Neuronal stem cell (in vitro differentiated cells): ENCODE results near the gene NRF1.

Source experiments
- DNase-seq: peaks from one replicate; pipeline ENCODE4 v3.0.0-alpha.2; 2013; ENCODE audit warnings: low spot score
- H2AFZ ChIP-seq: one replicate; pipeline ENCODE4 v1.6.1; 2013; ENCODE audit warnings: mild to moderate bottlenecking, low read length, inconsistent platforms
- H2AK5ac ChIP-seq: 2 replicates; pipeline ENCODE4 v1.6.1; 2013; ENCODE audit warnings: low read depth, mild to moderate bottlenecking, inconsistent platforms, low read length, moderate library complexity, mixed read lengths
- H2BK120ac ChIP-seq: 2 replicates; pipeline ENCODE4 v1.6.1; 2013; ENCODE audit warnings: low read depth, mild to moderate bottlenecking, inconsistent platforms, low read length, moderate library complexity, mixed read lengths
- H2BK12ac ChIP-seq: one replicate; pipeline ENCODE4 v1.6.1; 2013; ENCODE audit warnings: low read length, inconsistent platforms
- H2BK15ac ChIP-seq: 2 replicates; pipeline ENCODE4 v1.6.1; 2013; ENCODE audit warnings: mild to moderate bottlenecking, low read length, inconsistent platforms, mixed read lengths
- H2BK5ac ChIP-seq: one replicate; pipeline ENCODE4 v1.6.1; 2013; ENCODE audit warnings: inconsistent platforms, mild to moderate bottlenecking, low read length, moderate library complexity
- H3K14ac ChIP-seq: one replicate; pipeline ENCODE4 v1.6.1; 2013; ENCODE audit warnings: low read length, inconsistent platforms
- H3K18ac ChIP-seq: 2 replicates; pipeline ENCODE4 v1.6.1; 2013; ENCODE audit warnings: low read length, inconsistent platforms
- H3K23ac ChIP-seq: 2 replicates; pipeline ENCODE4 v1.6.1; 2013; ENCODE audit warnings: low read depth, mild to moderate bottlenecking, mixed read lengths, low read length, inconsistent platforms; ENCODE audit not compliant: poor library complexity
- H3K27ac ChIP-seq: replicated peaks from 3 replicates; pipeline ENCODE4 v1.5.1; 2013; ENCODE audit warnings: low read length, inconsistent platforms
- H3K27me3 ChIP-seq, 3 experiments: 2 replicates each; pipeline ENCODE4 v1.6.1; 2013; ENCODE audit warnings: low read length in 3 of 3, mild to moderate bottlenecking in 2 of 3, inconsistent platforms in 1 of 3, low read depth in 1 of 3, mixed read lengths in 1 of 3, moderate library complexity in 1 of 3; ENCODE audit not compliant: control insufficient read depth in 3 of 3, insufficient read depth in 3 of 3
- H3K36me3 ChIP-seq, 2 donors: replicated peaks in 1 of 2; 2 replicates each; pipeline ENCODE4 v1.6.1; 2013; ENCODE audit warnings: low read length in 2 of 2; ENCODE audit not compliant: control insufficient read depth in 2 of 2, insufficient read depth in 2 of 2
- H3K4ac ChIP-seq: 2 replicates; pipeline ENCODE4 v1.6.1; 2013; ENCODE audit warnings: inconsistent platforms, mild to moderate bottlenecking, low read length, moderate library complexity
- H3K4me1 ChIP-seq, 2 donors: 1 replicate in 1 of 2; 2 replicates in 1 of 2; pipeline ENCODE4 v1.6.1; 2013; ENCODE audit warnings: low read length in 2 of 2, low read depth in 1 of 2; ENCODE audit not compliant: control insufficient read depth in 2 of 2, insufficient read depth in 1 of 2
- H3K4me2 ChIP-seq: one replicate; pipeline ENCODE4 v1.6.1; 2013; ENCODE audit warnings: mild to moderate bottlenecking, low read length, inconsistent platforms; ENCODE audit not compliant: insufficient read depth, poor library complexity, severe bottlenecking
- H3K4me3 ChIP-seq, 2 donors: 2 replicates each; pipeline ENCODE4 v1.5.1; 2013; ENCODE audit warnings: low read length in 2 of 2, mild to moderate bottlenecking in 2 of 2, inconsistent platforms in 1 of 2, moderate library complexity in 1 of 2
- H3K79me1 ChIP-seq: one replicate; pipeline ENCODE4 v1.6.1; 2013; ENCODE audit warnings: low read depth, mild to moderate bottlenecking, inconsistent platforms, low read length, moderate library complexity
- H3K9ac ChIP-seq: one replicate; pipeline ENCODE4 v1.6.1; 2013; ENCODE audit warnings: mild to moderate bottlenecking, low read depth, low read length, inconsistent platforms; ENCODE audit not compliant: poor library complexity
- H3K9me3 ChIP-seq, 2 donors: replicated peaks in 1 of 2; 2 replicates each; pipeline versions ENCODE3 to v1.6.1; 2013; ENCODE audit warnings: low read length in 2 of 2, mild to moderate bottlenecking in 2 of 2, inconsistent platforms in 1 of 2, low read depth in 1 of 2, mixed read lengths in 1 of 2, moderate library complexity in 1 of 2; ENCODE audit not compliant: control insufficient read depth in 2 of 2, insufficient read depth in 1 of 2
- H4K8ac ChIP-seq: one replicate; pipeline ENCODE4 v1.6.1; 2013; ENCODE audit warnings: low read depth, mild to moderate bottlenecking, inconsistent platforms, low read length, moderate library complexity
- H4K91ac ChIP-seq: one replicate; pipeline ENCODE4 v1.6.1; 2013; ENCODE audit warnings: low read length, low read depth, mild to moderate bottlenecking, inconsistent platforms; ENCODE audit not compliant: poor library complexity
- WGBS, 2 donors: extraction: QIAGEN DNeasy Blood & Tissue Kit; methylation state at CpG; one replicate each; pipeline ENCODE4 v1.1.7; 2013; ENCODE audit warnings: missing lambda C conversion rate in 2 of 2, mixed read lengths in 1 of 2; ENCODE audit not compliant: insufficient read length in 2 of 2, insufficient replicate concordance in 1 of 2; ENCODE audit errors: extremely low coverage in 2 of 2; 5-methylcytosine and 5-hydroxymethylcytosine counted together

NRF1 gene

DNA sequence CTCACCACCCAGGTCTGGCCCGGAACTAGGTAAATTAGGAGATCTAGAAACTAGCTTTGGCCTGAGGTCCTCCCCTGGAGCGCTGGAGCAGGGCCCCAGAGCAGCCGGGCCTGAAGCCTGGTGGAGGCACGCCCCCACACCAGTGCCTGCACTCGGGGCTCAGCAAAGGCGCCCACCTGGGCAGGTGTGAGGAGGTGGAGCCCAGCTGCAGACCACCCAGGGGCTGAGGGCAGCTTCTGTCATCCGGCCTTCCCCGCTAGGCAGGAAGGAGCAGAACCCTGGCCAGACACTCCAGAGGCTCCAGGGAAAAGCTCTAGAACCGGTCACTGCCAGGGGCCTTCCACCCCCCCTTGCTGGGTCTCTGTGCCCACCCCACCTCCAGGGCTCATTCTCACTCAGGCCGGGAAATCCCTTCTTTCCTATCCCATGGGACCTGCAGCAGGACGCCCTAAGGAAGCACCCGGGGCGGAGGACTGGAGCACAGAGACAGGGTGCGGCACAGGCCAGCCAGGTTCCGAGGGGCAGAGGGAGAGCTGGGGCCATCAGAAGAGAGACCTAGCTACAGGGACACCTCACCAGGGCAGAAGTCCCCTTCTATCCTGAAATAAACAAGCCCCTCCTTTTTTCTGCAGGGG lies 161.2 kb downstream of the NRF1 start:
- H2BK5ac ChIP-seq, result peak overlapping the region; percentile 40
- no CpG with 5 or more reads among the region's 15 CpGs for WGBS, 2 donors

DNA sequence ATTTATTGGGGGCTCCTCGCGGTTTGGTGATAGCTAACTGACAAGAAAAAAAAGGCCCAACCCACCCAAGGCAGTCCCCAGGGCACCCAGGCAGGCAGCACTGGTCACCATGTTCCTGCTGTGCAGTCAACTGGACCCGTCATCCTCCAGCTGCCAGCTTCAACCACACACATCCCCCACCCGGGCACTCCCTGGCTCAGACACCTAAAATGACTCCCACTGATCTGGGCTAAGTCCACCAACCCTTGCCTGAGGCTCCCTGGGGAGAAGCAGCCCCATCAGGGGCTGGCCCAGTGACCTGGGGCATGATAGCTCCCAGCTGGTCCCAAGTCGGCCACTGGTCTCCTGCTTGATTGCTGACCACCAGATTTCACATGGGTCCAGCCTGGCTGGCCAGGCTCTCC lies 161.8 kb downstream of the NRF1 start:
- H3K4me2 ChIP-seq, result no peak overlapping the region
- H3K4me1 ChIP-seq, result peaks cover 4 to 12% of the 10 kb centered on the region in 2 donors
- no peaks in the 10 kb centered on the region for H3K36me3 ChIP-seq
- peaks cover 2 to 8% of the 10 kb centered on the region in 2 donors for H3K9me3 ChIP-seq
- H3K27me3 ChIP-seq, result peaks cover 14 to 97% (median 38%) of the 10 kb centered on the region in 3 experiments
- no peaks in the 10 kb centered on the region for H3K79me1 ChIP-seq
- no peak for DNase-seq
- no peak overlapping the region for H3K9ac ChIP-seq
- H2AFZ ChIP-seq, result no peak overlapping the region
- no peak overlapping the region for H3K4ac ChIP-seq
- no peak overlapping the region for H2BK120ac ChIP-seq
- H2BK15ac ChIP-seq, result peak overlapping the region; percentile 54
- H3K14ac ChIP-seq, result peak overlapping the region; percentile 78
- H3K18ac ChIP-seq, result peak overlapping the region; percentile 25
- peak overlapping the region; percentile 61 for H2AK5ac ChIP-seq
- H4K8ac ChIP-seq, result no peak overlapping the region
- peak overlapping the region; percentile 40 for H2BK5ac ChIP-seq
- no peak overlapping the region for H4K91ac ChIP-seq
- no peak overlapping the region for H3K23ac ChIP-seq
- WGBS, 2 donors, result no CpG with 5 or more reads among the region's 5 CpGs
- no peak overlapping the region for H3K4me3 ChIP-seq
- H2BK12ac ChIP-seq, result no peak overlapping the region
- no peak overlapping the region for H3K27ac ChIP-seq

More for the DNA sequence above, 161.2 kb downstream of the NRF1 start:
- Histone ChIP-seq H3K9ac (no peak overlapping the region), H3K4me1 (peaks cover 4 to 12% of the 10 kb centered on the region in 2 donors), H2BK12ac (peak overlapping the region; percentile 30), H3K14ac (no peak overlapping the region), H3K27ac (no peak overlapping the region), H2AK5ac (peak overlapping the region; percentile 61), H2AFZ (no peak overlapping the region), H3K79me1 (no peaks in the 10 kb centered on the region), H3K23ac (no peak overlapping the region), H3K18ac (peak overlapping the region; percentile 54), H2BK15ac (peak overlapping the region; percentile 95), H4K91ac (no peak overlapping the region), H3K27me3 (peaks cover 8 to 92% (median 32%) of the 10 kb centered on the region in 3 experiments), H3K9me3 (peaks cover 2 to 8% of the 10 kb centered on the region in 2 donors), H3K36me3 (no peaks in the 10 kb centered on the region), H3K4ac (no peak overlapping the region), H3K4me3 (no peak overlapping the region), H4K8ac (no peak overlapping the region), H3K4me2 (no peak overlapping the region), H2BK120ac (peak overlapping the region; percentile 57)
- no peak for DNase-seq

DNA sequence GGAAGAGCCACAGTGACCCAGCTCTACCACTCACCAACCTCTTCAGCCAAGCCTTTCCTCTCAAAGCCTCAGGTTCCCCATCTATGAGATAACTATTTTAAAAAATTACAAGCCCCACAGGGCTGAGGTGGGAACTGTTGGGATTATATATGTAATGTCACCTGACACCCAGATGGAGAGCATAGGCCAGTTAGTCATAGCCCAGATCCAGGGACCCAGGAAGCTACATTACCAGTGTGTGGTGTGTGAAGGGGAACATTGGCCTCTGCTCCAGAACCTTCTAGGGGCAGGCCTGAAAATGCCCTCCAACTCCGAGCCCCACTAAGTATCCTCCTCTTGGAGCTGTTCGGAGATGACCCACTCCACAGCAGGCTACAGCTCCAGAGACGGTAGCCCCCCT lies 162.4 kb downstream of the NRF1 start:
- Histone ChIP-seq H2BK12ac (no peak overlapping the region), H3K79me1 (no peaks in the 10 kb centered on the region), H2AFZ (no peak overlapping the region), H3K18ac (peak overlapping the region; percentile 78), H2BK120ac (no peak overlapping the region), H3K9me3 (peaks cover 3 to 8% of the 10 kb centered on the region in 2 donors), H4K8ac (no peak overlapping the region), H3K4me2 (no peak overlapping the region), H3K27ac (no peak overlapping the region), H3K4me3 (no peak overlapping the region), H2BK5ac (no peak overlapping the region), H3K36me3 (no peaks in the 10 kb centered on the region), H3K4me1 (peaks cover 4 to 12% of the 10 kb centered on the region in 2 donors), H3K27me3 (peaks cover 19 to 99% (median 43%) of the 10 kb centered on the region in 3 experiments), H2AK5ac (peak overlapping the region; percentile 61), H3K4ac (no peak overlapping the region), H3K23ac (no peak overlapping the region), H3K14ac (no peak overlapping the region), H4K91ac (no peak overlapping the region), H2BK15ac (peak overlapping the region; percentile 54), H3K9ac (no peak overlapping the region)
- DNase-seq, result no peak
- WGBS, 2 donors, result no CpG with 5 or more reads among the region's 3 CpGs

- Histone ChIP-seq H3K4me2 (no peak overlapping the region), H3K4ac (no peak overlapping the region), H2BK15ac (no peak overlapping the region), H3K14ac (peak overlapping the region; percentile 56), H3K27ac (no peak overlapping the region), H2AFZ (no peak overlapping the region), H2BK5ac (no peak overlapping the region), H2BK12ac (no peak overlapping the region), H3K18ac (peak overlapping the region; percentile 78), H4K8ac (no peak overlapping the region), H2AK5ac (peak overlapping the region; percentile 85), H3K4me3 (no peak overlapping the region), H3K79me1 (no peaks in the 10 kb centered on the region), H2BK120ac (no peak overlapping the region), H4K91ac (no peak overlapping the region), H3K36me3 (no peaks in the 10 kb centered on the region), H3K9ac (no peak overlapping the region), H3K27me3 (peaks cover 24 to 100% (median 48%) of the 10 kb centered on the region in 3 experiments), H3K9me3 (peaks cover 4 to 8% of the 10 kb centered on the region in 2 donors), H3K23ac (peak overlapping the region; percentile 87), H3K4me1 (peaks cover 4 to 12% of the 10 kb centered on the region in 2 donors)
- no CpG with 5 or more reads among the region's 11 CpGs for WGBS, 2 donors
- no peak for DNase-seq
These were observed 162.8 kb downstream of the NRF1 start for GRCh38 chr7:129774359-129774758.
